Neural cell (in vitro differentiated cells): ENCODE measurements around the gene RNF32.

ENCODE experiments used
- EP300 ChIP-seq: fragments of 450-650 bp; conservative IDR thresholded peaks from 2 replicates; pipeline ENCODE4 v1.6.1; 2014; ENCODE audit warnings: antibody characterized with exemption, mild to moderate bottlenecking, moderate library complexity; ENCODE audit not compliant: poor library complexity, severe bottlenecking
- EZH2 ChIP-seq: fragments of 200-600, 300-800 bp; shearing (Covaris generic), sonication (generic); IDR thresholded peaks from 2 replicates; pipeline ENCODE4 v1.6.1; 2014; ENCODE audit warnings: antibody characterized with exemption, low read length, borderline replicate concordance, mild to moderate bottlenecking; ENCODE audit not compliant: insufficient read depth, poor library complexity, severe bottlenecking
- MXI1 ChIP-seq: fragments of 450-650 bp; conservative IDR thresholded peaks from 2 replicates; pipeline ENCODE4 v1.6.1; 2014; ENCODE audit warnings: antibody characterized with exemption, mild to moderate bottlenecking; ENCODE audit not compliant: poor library complexity, severe bottlenecking
- POLR2AphosphoS5 ChIP-seq: IDR thresholded peaks from 2 replicates; pipeline ENCODE4 v1.6.1; 2012
- RAD21 ChIP-seq: fragments of 450-650 bp; conservative IDR thresholded peaks from 2 replicates; pipeline ENCODE4 v1.6.1; 2014; ENCODE audit warnings: antibody characterized with exemption, mild to moderate bottlenecking, moderate library complexity
- SMC3 ChIP-seq: fragments of 450-650 bp; conservative IDR thresholded peaks from 2 replicates; pipeline ENCODE4 v1.6.1; 2014; ENCODE audit warnings: antibody characterized with exemption, mild to moderate bottlenecking, moderate library complexity; ENCODE audit not compliant: poor library complexity
- TAF1 ChIP-seq: IDR thresholded peaks from 2 replicates; pipeline ENCODE4 v1.6.1; 2012; ENCODE audit warnings: low read depth
- TF ChIP-seq, protein P1 (sequence below): fragments of 450-650 bp; IDR thresholded peaks from 2 replicates; pipeline ENCODE4 v1.5.1; 2014; ENCODE audit warnings: antibody characterized with exemption, mild to moderate bottlenecking, moderate library complexity; ENCODE audit not compliant: poor library complexity, severe bottlenecking
- TF ChIP-seq, protein P2 (sequence below): IDR thresholded peaks from 2 replicates; pipeline ENCODE4 v1.6.1; 2012; ENCODE audit warnings: borderline replicate concordance

GRCh38 chr7:156652886-156653568 is 12.5 kb downstream of the RNF32 start:
- no peak for TF ChIP-seq EZH2
- TF ChIP-seq POLR2AphosphoS5, result no peak
- TF ChIP-seq, protein P1, sequence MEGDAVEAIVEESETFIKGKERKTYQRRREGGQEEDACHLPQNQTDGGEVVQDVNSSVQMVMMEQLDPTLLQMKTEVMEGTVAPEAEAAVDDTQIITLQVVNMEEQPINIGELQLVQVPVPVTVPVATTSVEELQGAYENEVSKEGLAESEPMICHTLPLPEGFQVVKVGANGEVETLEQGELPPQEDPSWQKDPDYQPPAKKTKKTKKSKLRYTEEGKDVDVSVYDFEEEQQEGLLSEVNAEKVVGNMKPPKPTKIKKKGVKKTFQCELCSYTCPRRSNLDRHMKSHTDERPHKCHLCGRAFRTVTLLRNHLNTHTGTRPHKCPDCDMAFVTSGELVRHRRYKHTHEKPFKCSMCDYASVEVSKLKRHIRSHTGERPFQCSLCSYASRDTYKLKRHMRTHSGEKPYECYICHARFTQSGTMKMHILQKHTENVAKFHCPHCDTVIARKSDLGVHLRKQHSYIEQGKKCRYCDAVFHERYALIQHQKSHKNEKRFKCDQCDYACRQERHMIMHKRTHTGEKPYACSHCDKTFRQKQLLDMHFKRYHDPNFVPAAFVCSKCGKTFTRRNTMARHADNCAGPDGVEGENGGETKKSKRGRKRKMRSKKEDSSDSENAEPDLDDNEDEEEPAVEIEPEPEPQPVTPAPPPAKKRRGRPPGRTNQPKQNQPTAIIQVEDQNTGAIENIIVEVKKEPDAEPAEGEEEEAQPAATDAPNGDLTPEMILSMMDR, result no peak
- TF ChIP-seq RAD21, result no peak
- TF ChIP-seq TAF1, result no peak
- no peak for TF ChIP-seq SMC3
- TF ChIP-seq EP300, result no peak
- TF ChIP-seq MXI1, result no peak
- TF ChIP-seq, protein P2, sequence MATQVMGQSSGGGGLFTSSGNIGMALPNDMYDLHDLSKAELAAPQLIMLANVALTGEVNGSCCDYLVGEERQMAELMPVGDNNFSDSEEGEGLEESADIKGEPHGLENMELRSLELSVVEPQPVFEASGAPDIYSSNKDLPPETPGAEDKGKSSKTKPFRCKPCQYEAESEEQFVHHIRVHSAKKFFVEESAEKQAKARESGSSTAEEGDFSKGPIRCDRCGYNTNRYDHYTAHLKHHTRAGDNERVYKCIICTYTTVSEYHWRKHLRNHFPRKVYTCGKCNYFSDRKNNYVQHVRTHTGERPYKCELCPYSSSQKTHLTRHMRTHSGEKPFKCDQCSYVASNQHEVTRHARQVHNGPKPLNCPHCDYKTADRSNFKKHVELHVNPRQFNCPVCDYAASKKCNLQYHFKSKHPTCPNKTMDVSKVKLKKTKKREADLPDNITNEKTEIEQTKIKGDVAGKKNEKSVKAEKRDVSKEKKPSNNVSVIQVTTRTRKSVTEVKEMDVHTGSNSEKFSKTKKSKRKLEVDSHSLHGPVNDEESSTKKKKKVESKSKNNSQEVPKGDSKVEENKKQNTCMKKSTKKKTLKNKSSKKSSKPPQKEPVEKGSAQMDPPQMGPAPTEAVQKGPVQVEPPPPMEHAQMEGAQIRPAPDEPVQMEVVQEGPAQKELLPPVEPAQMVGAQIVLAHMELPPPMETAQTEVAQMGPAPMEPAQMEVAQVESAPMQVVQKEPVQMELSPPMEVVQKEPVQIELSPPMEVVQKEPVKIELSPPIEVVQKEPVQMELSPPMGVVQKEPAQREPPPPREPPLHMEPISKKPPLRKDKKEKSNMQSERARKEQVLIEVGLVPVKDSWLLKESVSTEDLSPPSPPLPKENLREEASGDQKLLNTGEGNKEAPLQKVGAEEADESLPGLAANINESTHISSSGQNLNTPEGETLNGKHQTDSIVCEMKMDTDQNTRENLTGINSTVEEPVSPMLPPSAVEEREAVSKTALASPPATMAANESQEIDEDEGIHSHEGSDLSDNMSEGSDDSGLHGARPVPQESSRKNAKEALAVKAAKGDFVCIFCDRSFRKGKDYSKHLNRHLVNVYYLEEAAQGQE, result no peak
